ENCODE results near the gene FAM222B. TPM values are rescaled to one million over a fixed set of nuclear protein-coding genes. Genes with fewer than 3 reads are reported as not detected.
"Not testable (repeated sequence)": the region's sequence is repeated elsewhere in the genome, so short reads cannot be mapped to it uniquely, and the experiment has no call there.

Gene FAM222B
- total and polyA plus RNA-seq, 2 donors: 6.8 to 15.0 TPM

DNA sequence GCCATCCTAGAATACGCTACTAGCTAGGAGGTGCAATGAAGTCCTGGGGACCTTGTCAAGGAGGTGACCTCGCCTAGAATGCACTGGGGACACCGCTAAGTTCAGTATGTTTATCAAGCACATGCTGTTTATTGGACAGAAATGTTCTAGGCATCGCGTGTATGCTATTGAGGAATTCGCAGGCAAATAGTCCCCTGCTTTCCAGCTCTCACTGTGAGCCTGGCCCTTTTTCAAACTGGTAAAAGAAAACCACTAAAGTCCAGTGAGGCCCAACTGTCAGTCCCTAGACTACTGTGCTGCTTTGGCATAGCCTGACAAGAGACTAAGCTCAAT is 1.2 kb upstream of the FAM222B start:
- Histone ChIP-seq H3K36me3 (ENCODE audit: insufficient read depth) (no peaks in the 10 kb centered on the region), H3K27ac (ENCODE audit: low read depth) (no peak overlapping the region), H3K4me1 (ENCODE audit: insufficient read depth) (no peaks in the 10 kb centered on the region), H3K4me3 (ENCODE audit: low read depth, low read length) (no peak overlapping the region)
- no peak for DNase-seq (ENCODE audit: extremely low spot score)
- WGBS: 90% methylated on average over 6 of the region's 6 CpGs

- peaks cover under 1% of the 10 kb centered on the region for H3K36me3 ChIP-seq (ENCODE audit: insufficient read depth)
- DNase-seq (ENCODE audit: extremely low spot score): no peak
- peak overlapping the region; percentile 67 for H3K27ac ChIP-seq (ENCODE audit: low read depth)
- H3K4me1 ChIP-seq (ENCODE audit: insufficient read depth): no peaks in the 10 kb centered on the region
- 1% methylated on average over 6 of the region's 6 CpGs for WGBS
- H3K4me3 ChIP-seq (ENCODE audit: low read depth, low read length): peak overlapping the region; percentile 68
These were observed 699 bp downstream of the FAM222B start for GRCh38 chr17:28841901-28842281.

GRCh38 chr17:28839221-28839620 is 3.4 kb downstream of the FAM222B start:
- DNase-seq (ENCODE audit: extremely low spot score): no peak
- 86% methylated on average over 2 of the region's 2 CpGs for WGBS
- peaks cover 1% of the 10 kb centered on the region for H3K36me3 ChIP-seq (ENCODE audit: insufficient read depth)
- no peaks in the 10 kb centered on the region for H3K4me1 ChIP-seq (ENCODE audit: insufficient read depth)
- no peak overlapping the region for H3K4me3 ChIP-seq (ENCODE audit: low read depth, low read length)
- no peak overlapping the region for H3K27ac ChIP-seq (ENCODE audit: low read depth)

GRCh38 chr17:28836541-28836940 is 6.0 kb downstream of the FAM222B start:
- not testable (repeated sequence) for H3K4me1 ChIP-seq (ENCODE audit: insufficient read depth); H3K4me3 ChIP-seq (ENCODE audit: low read depth, low read length); H3K36me3 ChIP-seq (ENCODE audit: insufficient read depth); DNase-seq (ENCODE audit: extremely low spot score); H3K27ac ChIP-seq (ENCODE audit: low read depth)
- 91% methylated on average over 10 of the region's 10 CpGs for WGBS

- Histone ChIP-seq H3K4me1 (ENCODE audit: insufficient read depth) (no peaks in the 10 kb centered on the region), H3K27ac (ENCODE audit: low read depth) (no peak overlapping the region)
- WGBS: 96% methylated on average over 1 of the region's 1 CpG
These were observed 8.2 kb downstream of the FAM222B start for GRCh38 chr17:28834420-28834819.

DNA sequence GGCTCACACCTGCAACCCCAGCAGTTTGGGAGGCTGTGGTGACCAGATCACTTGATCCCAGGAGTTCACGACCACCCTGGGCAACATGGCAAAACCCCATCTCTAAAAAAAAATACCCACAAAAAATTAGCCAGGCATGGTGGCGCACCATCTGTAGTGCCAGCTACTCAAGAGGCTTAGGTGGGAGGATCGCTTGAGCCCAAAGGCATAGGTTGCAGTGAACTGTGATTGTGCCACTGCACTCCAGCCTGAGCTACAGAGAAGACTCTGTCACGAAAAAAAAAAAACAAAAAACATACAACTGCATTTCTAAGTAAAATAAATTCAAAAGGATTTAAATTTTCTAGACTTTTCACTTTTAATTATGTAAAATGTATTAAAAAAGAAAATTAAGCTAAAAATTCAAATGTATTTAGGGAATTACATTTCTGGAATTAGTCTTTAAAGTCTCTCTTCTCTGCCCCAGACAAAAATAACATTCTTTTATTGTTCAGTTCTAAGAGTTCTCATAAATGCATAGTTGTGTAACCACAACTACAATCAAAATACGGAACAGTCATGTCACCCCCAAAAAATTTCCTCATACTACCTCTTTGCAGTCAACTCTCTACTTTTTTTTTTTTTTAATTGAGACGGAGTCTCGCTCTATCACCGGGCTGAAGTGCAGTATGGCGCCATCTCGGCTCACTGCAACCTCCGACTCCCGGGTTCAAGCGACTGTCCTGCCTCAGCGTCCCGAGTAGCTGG is 14.1 kb downstream of the FAM222B start:
- no peak overlapping the region for H3K4me3 ChIP-seq (ENCODE audit: low read depth, low read length)
- no peaks in the 10 kb centered on the region for H3K36me3 ChIP-seq (ENCODE audit: insufficient read depth)
- no peaks in the 10 kb centered on the region for H3K4me1 ChIP-seq (ENCODE audit: insufficient read depth)
- DNase-seq (ENCODE audit: extremely low spot score): no peak
- WGBS: 95% methylated on average over 15 of the region's 15 CpGs
- no peak overlapping the region for H3K27ac ChIP-seq (ENCODE audit: low read depth)

More at GRCh38 chr17:28834420-28834819, 8.2 kb downstream of the FAM222B start:
- no peak overlapping the region for H3K4me3 ChIP-seq (ENCODE audit: low read depth, low read length)
- peaks cover 1% of the 10 kb centered on the region for H3K36me3 ChIP-seq (ENCODE audit: insufficient read depth)
- no peak for DNase-seq (ENCODE audit: extremely low spot score)

GRCh38 chr17:28827672-28828071 is 14.9 kb downstream of the FAM222B start:
- Histone ChIP-seq H3K27ac (ENCODE audit: low read depth) (no peak overlapping the region), H3K4me1 (ENCODE audit: insufficient read depth) (no peaks in the 10 kb centered on the region), H3K36me3 (ENCODE audit: insufficient read depth) (no peaks in the 10 kb centered on the region), H3K4me3 (ENCODE audit: low read depth, low read length) (no peak overlapping the region)
- no peak for DNase-seq (ENCODE audit: extremely low spot score)
- WGBS: 91% methylated on average over 1 of the region's 1 CpG

- Histone ChIP-seq H3K4me1 (ENCODE audit: insufficient read depth) (no peaks in the 10 kb centered on the region), H3K27ac (ENCODE audit: low read depth) (no peak overlapping the region), H3K36me3 (ENCODE audit: insufficient read depth) (peaks cover 1% of the 10 kb centered on the region), H3K4me3 (ENCODE audit: low read depth, low read length) (no peak overlapping the region)
- WGBS: 65% methylated on average over 1 of the region's 1 CpG
- no peak for DNase-seq (ENCODE audit: extremely low spot score)
These were observed 23.0 kb downstream of the FAM222B start for GRCh38 chr17:28819582-28819981.

- WGBS: 50% methylated on average over 3 of the region's 3 CpGs
- Histone ChIP-seq H3K4me1 (ENCODE audit: insufficient read depth) (no peaks in the 10 kb centered on the region), H3K36me3 (ENCODE audit: insufficient read depth) (peaks cover 1% of the 10 kb centered on the region), H3K4me3 (ENCODE audit: low read depth, low read length) (no peak overlapping the region), H3K27ac (ENCODE audit: low read depth) (no peak overlapping the region)
- DNase-seq (ENCODE audit: extremely low spot score): no peak
These were observed 23.8 kb downstream of the FAM222B start for GRCh38 chr17:28818819-28819221.

GRCh38 chr17:28816540-28816939 is 26.1 kb downstream of the FAM222B start:
- Histone ChIP-seq H3K27ac (ENCODE audit: low read depth) (no peak overlapping the region), H3K4me3 (ENCODE audit: low read depth, low read length) (no peak overlapping the region), H3K4me1 (ENCODE audit: insufficient read depth) (no peaks in the 10 kb centered on the region), H3K36me3 (ENCODE audit: insufficient read depth) (peaks cover 1% of the 10 kb centered on the region)
- 80% methylated on average over 4 of the region's 4 CpGs for WGBS
- no peak for DNase-seq (ENCODE audit: extremely low spot score)

GRCh38 chr17:28812748-28813377 is 29.7 kb downstream of the FAM222B start:
- peak overlapping the region; percentile 85 for H3K4me3 ChIP-seq (ENCODE audit: low read depth, low read length)
- H3K27ac ChIP-seq (ENCODE audit: low read depth): peak overlapping the region; percentile 78
- WGBS: 0% methylated on average over 9 of the region's 10 CpGs
- H3K4me1 ChIP-seq (ENCODE audit: insufficient read depth): no peaks in the 10 kb centered on the region
- DNase-seq (ENCODE audit: extremely low spot score): no peak
- no peaks in the 10 kb centered on the region for H3K36me3 ChIP-seq (ENCODE audit: insufficient read depth)

DNA sequence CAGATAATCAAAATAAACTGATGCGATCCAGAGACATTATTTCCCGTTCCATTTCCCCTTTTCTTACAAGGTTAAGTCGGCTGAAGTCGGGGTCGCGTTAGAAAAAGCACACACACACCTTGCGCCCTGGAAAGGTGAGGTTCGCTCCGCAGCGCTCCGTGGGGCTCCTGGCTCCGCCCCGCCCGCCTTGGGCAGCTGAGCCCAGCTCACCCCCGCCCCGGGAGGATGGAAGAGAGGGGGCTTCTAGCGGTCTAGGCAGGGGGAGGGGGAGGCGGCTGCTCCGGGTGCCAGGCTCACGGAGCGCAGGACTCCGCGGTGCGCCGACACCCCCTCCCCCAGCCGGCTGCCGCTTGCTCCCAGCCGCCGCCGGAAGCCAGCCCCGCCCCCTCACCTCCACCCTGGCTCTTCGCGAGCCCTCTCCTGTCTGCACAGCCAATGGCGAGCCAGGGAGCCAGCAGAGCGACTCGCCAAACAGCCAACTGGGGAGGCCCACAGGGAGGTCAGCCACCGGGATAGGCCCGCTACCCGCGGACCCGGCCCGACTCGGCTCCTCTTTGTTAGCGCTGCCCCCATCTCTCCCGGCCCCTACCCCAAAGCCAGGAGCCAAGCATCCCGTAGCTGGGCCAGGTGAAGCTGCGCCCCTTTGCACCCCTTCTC is 30.4 kb downstream of the FAM222B start:
- H3K36me3 ChIP-seq (ENCODE audit: insufficient read depth): no peaks in the 10 kb centered on the region
- H3K4me1 ChIP-seq (ENCODE audit: insufficient read depth): no peaks in the 10 kb centered on the region
- WGBS: under 1% methylated on average over 47 of the region's 47 CpGs
- peak overlapping the region; percentile 85 for H3K4me3 ChIP-seq (ENCODE audit: low read depth, low read length)
- peak overlapping the region; percentile 90 for H3K27ac ChIP-seq (ENCODE audit: low read depth)
- DNase-seq (ENCODE audit: extremely low spot score): peak; percentile 91

- DNase-seq (ENCODE audit: extremely low spot score): peak; percentile 14
- Histone ChIP-seq H3K4me3 (ENCODE audit: low read depth, low read length) (peak overlapping the region; percentile 85), H3K36me3 (ENCODE audit: insufficient read depth) (no peaks in the 10 kb centered on the region), H3K27ac (ENCODE audit: low read depth) (peak overlapping the region; percentile 90), H3K4me1 (ENCODE audit: insufficient read depth) (no peaks in the 10 kb centered on the region)
- 11% methylated on average over 6 of the region's 6 CpGs for WGBS
These were observed 30.9 kb downstream of the FAM222B start for GRCh38 chr17:28811651-28812090.

GRCh38 chr17:28810437-28810836 is 32.2 kb downstream of the FAM222B start:
- Histone ChIP-seq H3K36me3 (ENCODE audit: insufficient read depth) (no peaks in the 10 kb centered on the region), H3K27ac (ENCODE audit: low read depth) (no peak overlapping the region), H3K4me3 (ENCODE audit: low read depth, low read length) (no peak overlapping the region), H3K4me1 (ENCODE audit: insufficient read depth) (no peaks in the 10 kb centered on the region)
- WGBS: 92% methylated on average over 1 of the region's 1 CpG
- DNase-seq (ENCODE audit: extremely low spot score): no peak

All from urinary bladder (tissue), 4 donors.